H1 (cell line): ENCODE results near the gene HOXD1. TPM values are rescaled to one million over a fixed set of nuclear protein-coding genes. Genes with fewer than 3 reads are reported as not detected.

Experiments
- CTCF ChIA-PET: fragments of 300-600 bp; sonication (Branson Sonifier 250); formaldehyde crosslinking; loops from one replicate; lab custom pipeline; 2021; ENCODE audit not compliant: partially characterized antibody; lab: Charles Lee
- POLR2A ChIA-PET: fragments of 300-600 bp; sonication (Branson Sonifier 250); formaldehyde crosslinking; loops from one replicate; lab custom pipeline; 2021; ENCODE audit warnings: inconsistent platforms; ENCODE audit not compliant: partially characterized antibody; lab: Charles Lee
- DNase-seq, 2 experiments: peaks; one replicate each; pipeline versions ENCODE4 v3.0.0 to v3.0.0-alpha.2; 2010 to 2022; ENCODE audit warnings: low spot score in 2 of 2, low read depth in 1 of 2, mixed read lengths in 1 of 2
- FAIRE-seq: peaks from 2 replicates; lab custom pipeline; 2011; peaks lifted over from hg19 to GRCh38; lab: Jason Lieb, UNC
- H2AFZ ChIP-seq: 2 replicates; pipeline ENCODE4 v1.8.1; 2012; ENCODE audit warnings: low read length, inconsistent platforms
- H2AK5ac ChIP-seq: 2 replicates; pipeline ENCODE4 v1.6.1; 2013; ENCODE audit warnings: low read depth, low read length
- H2BK120ac ChIP-seq: replicated peaks from 2 replicates; pipeline ENCODE3; 2013; ENCODE audit warnings: low read depth, low read length, inconsistent platforms
- H2BK12ac ChIP-seq: 2 replicates; pipeline ENCODE4 v1.6.1; 2013; ENCODE audit warnings: low read depth, low read length
- H2BK15ac ChIP-seq: 2 replicates; pipeline ENCODE4 v1.6.1; 2013; ENCODE audit warnings: low read length
- H2BK20ac ChIP-seq: 2 replicates; pipeline ENCODE4 v1.6.1; 2013; ENCODE audit warnings: low read length
- H2BK5ac ChIP-seq: 2 replicates; pipeline ENCODE4 v1.6.1; 2013; ENCODE audit warnings: low read depth, low read length
- H3K14ac ChIP-seq: 2 replicates; pipeline ENCODE4 v1.6.1; 2013; ENCODE audit warnings: inconsistent platforms; ENCODE audit not compliant: insufficient read length
- H3K18ac ChIP-seq: 2 replicates; pipeline ENCODE4 v1.6.1; 2013; ENCODE audit warnings: low read length; ENCODE audit errors: extremely low read depth
- H3K23ac ChIP-seq: 2 replicates; pipeline ENCODE4 v1.6.1; 2013; ENCODE audit warnings: inconsistent platforms; ENCODE audit not compliant: insufficient read length
- H3K23me2 ChIP-seq: 2 replicates; pipeline ENCODE4 v1.6.1; 2013; ENCODE audit warnings: low read depth, low read length
- H3K27ac ChIP-seq: 2 replicates; pipeline ENCODE4 v1.6.1; 2011; ENCODE audit warnings: low read depth, low read length, inconsistent platforms
- H3K27me3 ChIP-seq, 4 experiments: replicated peaks in 1 of 4; 1 replicate in 1 of 4; 2 replicates in 3 of 4; pipeline versions ENCODE4 v1.6.1 to v1.8.1; 2011 to 2013; ENCODE audit warnings: low read length in 3 of 4, mild to moderate bottlenecking in 3 of 4, inconsistent platforms in 2 of 4, mixed read lengths in 2 of 4, moderate library complexity in 1 of 4; ENCODE audit not compliant: control insufficient read depth in 3 of 4, insufficient read depth in 3 of 4; ENCODE audit errors: extremely low read depth in 1 of 4
- H3K36me3 ChIP-seq, 4 experiments: 2 replicates each; pipeline versions ENCODE4 v1.6.1 to v1.8.1; 2011 to 2013; ENCODE audit warnings: mild to moderate bottlenecking in 4 of 4, low read length in 3 of 4, moderate library complexity in 2 of 4, control low read depth in 1 of 4, inconsistent platforms in 1 of 4; ENCODE audit not compliant: insufficient read depth in 4 of 4, control insufficient read depth in 2 of 4
- H3K4ac ChIP-seq: replicated peaks from 2 replicates; pipeline ENCODE3; 2013; ENCODE audit warnings: low read length, low read depth, mixed read lengths, inconsistent platforms; ENCODE audit not compliant: insufficient read length
- H3K4me1 ChIP-seq, 4 experiments: replicated peaks in 1 of 4; 1 replicate in 1 of 4; 2 replicates in 3 of 4; pipeline versions ENCODE4 v1.6.1 to v1.8.1; 2011 to 2013; ENCODE audit warnings: low read length in 3 of 4, inconsistent platforms in 2 of 4, mixed read lengths in 1 of 4; ENCODE audit not compliant: insufficient read depth in 4 of 4, control insufficient read depth in 3 of 4
- H3K4me2 ChIP-seq, 2 experiments: 2 replicates each; pipeline versions ENCODE4 v1.6.1 to v1.8.1; 2011 to 2013; ENCODE audit warnings: low read depth in 2 of 2, low read length in 2 of 2, control low read depth in 1 of 2, inconsistent platforms in 1 of 2, mild to moderate bottlenecking in 1 of 2; ENCODE audit not compliant: insufficient read depth in 1 of 2
- H3K4me3 ChIP-seq, 4 experiments: fragments of 200-600, 300-600 bp in 1 of 4; sonication (generic), shearing (Covaris generic), sonication (Bioruptor Twin) in 1 of 4; 2 replicates each; pipeline versions ENCODE4 v1.5.1 to v1.8.1; 2011 to 2016; ENCODE audit warnings: low read length in 4 of 4, low read depth in 3 of 4, control low read depth in 2 of 4, inconsistent platforms in 2 of 4, mild to moderate bottlenecking in 2 of 4, mixed read lengths in 1 of 4, moderate library complexity in 1 of 4; ENCODE audit not compliant: insufficient read depth in 2 of 4; ENCODE audit errors: extremely low read depth in 1 of 4
- H3K56ac ChIP-seq: replicated peaks from 2 replicates; pipeline ENCODE3; 2013; ENCODE audit warnings: low read depth, mild to moderate bottlenecking, mixed read lengths, low read length, inconsistent platforms; ENCODE audit not compliant: insufficient read length
- H3K79me1 ChIP-seq: 2 replicates; pipeline ENCODE4 v1.6.1; 2013; ENCODE audit warnings: low read depth, low read length, control low read depth
- H3K79me2 ChIP-seq, 2 experiments: 2 replicates each; pipeline versions ENCODE4 v1.6.1 to v1.8.1; 2012 to 2013; ENCODE audit warnings: low read length in 2 of 2, mild to moderate bottlenecking in 2 of 2, inconsistent platforms in 1 of 2; ENCODE audit not compliant: insufficient read depth in 2 of 2, control insufficient read depth in 1 of 2
- H3K9ac ChIP-seq, 4 experiments: replicated peaks in 1 of 4; 1 replicate in 1 of 4; 2 replicates in 3 of 4; pipeline versions ENCODE4 v1.6.1 to v1.8.1; 2011 to 2013; ENCODE audit warnings: low read depth in 3 of 4, low read length in 3 of 4, control low read depth in 2 of 4, mild to moderate bottlenecking in 2 of 4, moderate library complexity in 2 of 4, inconsistent platforms in 1 of 4; ENCODE audit errors: extremely low read depth in 1 of 4
- H3K9me3 ChIP-seq, 2 experiments: 2 replicates each; pipeline versions ENCODE4 v1.6.1 to v1.8.1; 2012 to 2013; ENCODE audit warnings: mild to moderate bottlenecking in 2 of 2, moderate library complexity in 2 of 2, control low read depth in 1 of 2, inconsistent platforms in 1 of 2, low read depth in 1 of 2, low read length in 1 of 2, mixed read lengths in 1 of 2; ENCODE audit not compliant: insufficient read depth in 2 of 2
- H4K20me1 ChIP-seq, 2 experiments: replicated peaks in 1 of 2; 2 replicates each; pipeline versions ENCODE3 to v1.8.1; 2011 to 2013; ENCODE audit warnings: inconsistent platforms in 2 of 2, low read length in 2 of 2, mild to moderate bottlenecking in 1 of 2; ENCODE audit not compliant: insufficient read depth in 2 of 2, control insufficient read depth in 1 of 2
- H4K5ac ChIP-seq: 2 replicates; pipeline ENCODE4 v1.6.1; 2013; ENCODE audit warnings: low read length, low read depth, mixed read lengths, inconsistent platforms; ENCODE audit not compliant: insufficient read length
- H4K8ac ChIP-seq: 2 replicates; pipeline ENCODE4 v1.8.0; 2013; ENCODE audit warnings: mild to moderate bottlenecking, moderate library complexity, low read length, inconsistent platforms; ENCODE audit not compliant: insufficient read depth; ENCODE audit errors: extremely low read depth
- H4K91ac ChIP-seq: replicated peaks from 2 replicates; pipeline ENCODE3; 2013; ENCODE audit warnings: low read length, mixed read lengths, inconsistent platforms; ENCODE audit not compliant: insufficient read length
- BCL11A ChIP-seq, 2 experiments: IDR thresholded peaks; one replicate each; pipeline ENCODE4 v1.6.1; 2011; ENCODE audit warnings: low read depth in 2 of 2, low read length in 2 of 2, mild to moderate bottlenecking in 2 of 2
- CBX5 ChIP-seq: fragments of 300-800, 300-1000 bp; sonication (generic); IDR thresholded peaks from 2 replicates; pipeline ENCODE4 v1.7.1; 2016; ENCODE audit warnings: antibody characterized with exemption, low read length, low read depth
- CBX8 ChIP-seq: fragments of 300-800, 300-1000 bp; sonication (generic); IDR thresholded peaks from 2 replicates; pipeline ENCODE4 v1.7.1; 2016; ENCODE audit warnings: low read depth, low read length, borderline replicate concordance
- EP300 ChIP-seq, 2 experiments: IDR thresholded peaks; 1 replicate in 1 of 2; 2 replicates in 1 of 2; pipeline ENCODE4 v1.6.1; 2011 to 2012; ENCODE audit warnings: low read depth in 2 of 2, low read length in 2 of 2, mild to moderate bottlenecking in 2 of 2, borderline replicate concordance in 1 of 2, inconsistent platforms in 1 of 2, moderate library complexity in 1 of 2
- EZH2 ChIP-seq: fragments of 200-600 bp; sonication (generic); IDR thresholded peaks from 2 replicates; pipeline ENCODE4 v1.7.1; 2012; ENCODE audit warnings: low read depth, mild to moderate bottlenecking, moderate library complexity, low read length, inconsistent platforms; ENCODE audit not compliant: severe bottlenecking
- JUN ChIP-seq: IDR thresholded peaks from 2 replicates; pipeline ENCODE4 v1.6.1; 2011; ENCODE audit warnings: low read depth, mild to moderate bottlenecking, improper control_type of control experiment, low read length
- KDM1A ChIP-seq: fragments of 200-600, 300-600 bp; sonication (generic); IDR thresholded peaks from 2 replicates; pipeline ENCODE4 v1.7.1; 2016; ENCODE audit warnings: mild to moderate bottlenecking, low read length, borderline replicate concordance
- MAFK ChIP-seq: IDR thresholded peaks from 2 replicates; pipeline ENCODE4 v1.6.1; 2012; ENCODE audit warnings: low read depth, mild to moderate bottlenecking, improper control_type of control experiment, low read length
- MAX ChIP-seq: IDR thresholded peaks from 2 replicates; pipeline ENCODE4 v1.6.1; 2012; ENCODE audit warnings: inconsistent platforms
- POLR2A ChIP-seq, 2 experiments: IDR thresholded peaks; 1 replicate in 1 of 2; 2 replicates in 1 of 2; pipeline ENCODE4 v1.6.1; 2011; ENCODE audit warnings: low read depth in 2 of 2, low read length in 2 of 2, mild to moderate bottlenecking in 2 of 2; ENCODE audit errors: control extremely low read depth in 1 of 2
- POLR2AphosphoS5 ChIP-seq: IDR thresholded peaks from 2 replicates; pipeline ENCODE4 v1.6.1; 2011; ENCODE audit warnings: low read depth, low read length
- RBBP5 ChIP-seq: IDR thresholded peaks from 2 replicates; pipeline ENCODE4 v1.7.1; 2012; ENCODE audit warnings: low read depth, mild to moderate bottlenecking, inconsistent platforms, low read length, moderate library complexity, borderline replicate concordance
- SRF ChIP-seq: IDR thresholded peaks from 2 replicates; pipeline ENCODE4 v1.6.1; 2011; ENCODE audit warnings: mild to moderate bottlenecking, low read depth, low read length, moderate library complexity
- TAF1 ChIP-seq: IDR thresholded peaks from 2 replicates; pipeline ENCODE4 v1.6.1; 2011; ENCODE audit warnings: mild to moderate bottlenecking, low read depth, low read length
- WGBS, 2 experiments: shearing (Covaris generic) in 1 of 2; methylation state at CpG; one replicate each; pipeline versions ENCODE4 v1.1.6 to v1.1.7; 2013 to 2015; ENCODE audit warnings: low lambda C conversion rate in 2 of 2, mixed read lengths in 2 of 2, inconsistent platforms in 1 of 2, low coverage in 1 of 2, missing lambda C conversion rate in 1 of 2; ENCODE audit not compliant: insufficient replicate concordance in 2 of 2, insufficient coverage in 1 of 2, insufficient read length in 1 of 2; ENCODE audit errors: extremely low coverage in 1 of 2, missing lambda C conversion rate in 1 of 2; 5-methylcytosine and 5-hydroxymethylcytosine counted together
- polyA plus RNA-seq, 7 experiments: library from polyadenylated mRNA; depleted of rRNA in 3 of 7; stranded (reverse) in 5 of 7; unstranded in 2 of 7; fragments of >200 nt in 5 of 7; fragments of 200-250 nt in 2 of 7; gene quantifications; 1 replicate in 5 of 7; 2 replicates in 1 of 7; 4 replicates in 1 of 7; pipeline versions ENCODE4 v1.2.1 to v1.2.3, GENCODE V29; 2011 to 2013; ENCODE audit warnings: missing spikeins in 2 of 7, mixed read lengths in 2 of 7
- total RNA-seq: library from RNA; stranded (reverse); fragmentation: NEBNext Ultra II Directional; extraction: Animal tissue kit (Norgen Biotek cat#: 25700); gene quantifications from 2 replicates; pipeline ENCODE4 v1.2.1, GENCODE V29; 2021
- TF ChIP-seq, protein P1 (sequence below): IDR thresholded peaks from 2 replicates; pipeline ENCODE4 v1.6.1; 2011; ENCODE audit warnings: low read depth, mild to moderate bottlenecking, low read length; ENCODE audit not compliant: insufficient read depth

The HOXD1 gene
- total and polyA plus RNA-seq, 2 of the 8 experiments (the other 6 are each of a cell fraction or from before 2014, with no cell fraction given), result 0.03 TPM; not detected in 1

GRCh38 chr2:176234940-176235339, 46.5 kb downstream of the HOXD1 start:
- Histone ChIP-seq H3K9ac (no peak overlapping the region), H3K23me2 (no peaks in the 10 kb centered on the region), H3K18ac (no peak overlapping the region), H3K4me3 (no peak overlapping the region), H4K20me1 (no peaks in the 10 kb centered on the region), H2BK5ac (no peak overlapping the region), H2BK12ac (no peak overlapping the region), H2BK20ac (no peak overlapping the region), H4K91ac (no peak overlapping the region), H3K27me3 (no peaks in the 10 kb centered on the region), H3K79me2 (no peaks in the 10 kb centered on the region), H3K36me3 (no peaks in the 10 kb centered on the region), H3K4ac (no peak overlapping the region), H3K23ac (no peak overlapping the region), H2BK15ac (no peak overlapping the region), H3K9me3 (no peaks in the 10 kb centered on the region), H3K56ac (no peak overlapping the region), H2BK120ac (no peak overlapping the region), H3K4me1 (no peaks in the 10 kb centered on the region), H4K8ac (no peak overlapping the region), H2AK5ac (no peak overlapping the region), H4K5ac (no peak overlapping the region), H2AFZ (no peak overlapping the region), H3K79me1 (no peaks in the 10 kb centered on the region), H3K4me2 (no peak overlapping the region), H3K14ac (no peak overlapping the region), H3K27ac (no peak overlapping the region)
- FAIRE-seq, result no peak
- POLR2A ChIA-PET, result no interaction called here
- CTCF ChIA-PET, result no interaction called here
- DNase-seq, result no peak
- WGBS, 2 experiments, result 90% methylated on average over 1 of the region's 1 CpG; no CpG with 5 or more reads in 1 of the 2 experiments
- no peak for TF ChIP-seq CBX5
- TF ChIP-seq MAX, result no peak
- no peak for TF ChIP-seq JUN
- TF ChIP-seq TAF1, result no peak
- TF ChIP-seq POLR2A (IDR thresholded peaks at IDR 0.05; ENCODE audit: control extremely low read depth in 1 of 2, low read depth in 2 of 2, low read length in 2 of 2), result no peak
- TF ChIP-seq MAFK, result no peak
- no peak for TF ChIP-seq CBX8
- no peak for TF ChIP-seq SRF
- TF ChIP-seq EP300 (IDR thresholded peaks at IDR 0.05; ENCODE audit: borderline replicate concordance in 1 of 2, low read depth in 2 of 2, low read length in 2 of 2), result no peak
- no peak for TF ChIP-seq RBBP5
- TF ChIP-seq EZH2, result no peak
- TF ChIP-seq KDM1A, result no peak
- no peak for TF ChIP-seq BCL11A (IDR thresholded peaks at IDR 0.05; ENCODE audit: low read depth in 2 of 2, low read length in 2 of 2)
- TF ChIP-seq POLR2AphosphoS5, result no peak
- TF ChIP-seq, protein P1, sequence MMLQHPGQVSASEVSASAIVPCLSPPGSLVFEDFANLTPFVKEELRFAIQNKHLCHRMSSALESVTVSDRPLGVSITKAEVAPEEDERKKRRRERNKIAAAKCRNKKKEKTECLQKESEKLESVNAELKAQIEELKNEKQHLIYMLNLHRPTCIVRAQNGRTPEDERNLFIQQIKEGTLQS, result no peak
